Measurements from ENCODE around the gene ABCF2. TPM values are rescaled to one million over a fixed set of nuclear protein-coding genes. Genes with fewer than 3 reads are reported as not detected.

ABCF2 gene
- total and polyA plus RNA-seq, 10 of the 15 experiments (the other 5 are each of a cell fraction or from before 2014, with no cell fraction given), result 29.3 to 76.3 (median 57.1) TPM

DNA sequence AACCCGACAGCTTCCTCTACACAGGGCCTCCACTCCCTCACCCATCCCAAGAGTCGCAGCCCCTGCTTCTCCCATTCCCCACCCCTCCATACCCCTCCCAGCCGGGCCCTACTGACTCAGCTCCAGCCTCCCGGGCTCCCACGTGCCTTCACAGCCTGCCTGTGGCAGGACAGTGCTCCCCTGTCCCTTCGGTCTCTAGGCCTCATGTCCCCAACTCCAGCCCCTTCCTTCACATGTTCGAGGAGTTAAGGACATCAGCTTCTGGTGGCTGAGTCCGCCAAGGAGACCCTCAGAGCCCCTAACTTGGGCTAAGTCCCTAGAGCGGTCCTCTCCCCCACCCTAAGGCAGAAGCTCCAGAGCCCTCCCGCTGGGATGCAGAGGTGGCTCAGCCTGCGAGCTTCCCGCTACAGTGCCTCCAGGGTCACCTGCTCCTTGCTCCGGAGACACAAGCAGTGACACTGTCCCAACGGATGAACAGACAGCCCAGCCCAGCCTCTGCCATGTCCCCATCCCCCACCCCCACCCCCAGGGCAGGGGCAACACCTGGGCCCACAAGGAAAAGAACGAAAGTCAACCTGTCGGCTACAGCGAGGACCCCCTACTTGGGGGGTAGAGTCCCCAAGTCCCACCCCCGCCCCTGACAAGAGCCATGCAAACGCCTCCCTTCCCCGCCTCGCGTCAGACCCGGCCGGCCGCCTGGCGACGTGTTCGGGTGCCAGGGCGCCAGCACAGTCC is 20.8 kb upstream of the ABCF2 start:
- Histone ChIP-seq H3K9me3 (replicated peaks; ENCODE audit: control insufficient read depth, insufficient read depth, low read length) (no peaks in the 10 kb centered on the region), H3K4me1 (ENCODE audit: control insufficient read depth, insufficient read depth, low read length) (peaks cover 16% of the 10 kb centered on the region)
- POLR2A ChIA-PET, result no interaction called here

More for the DNA sequence above, 20.8 kb upstream of the ABCF2 start:
- Histone ChIP-seq H2AFZ (ENCODE audit: control insufficient read depth, low read depth, low read length) (no peak overlapping the region), H3K27ac (ENCODE audit: control insufficient read depth, insufficient read depth) (no peak overlapping the region), H3K36me3 (ENCODE audit: control insufficient read depth in 2 of 2, insufficient read depth in 2 of 2, low read length in 1 of 2) (no peaks in the 10 kb centered on the region), H3K9ac (ENCODE audit: control insufficient read depth, insufficient read depth, low read length) (no peak overlapping the region), H4K20me1 (ENCODE audit: control insufficient read depth, insufficient read depth) (no peaks in the 10 kb centered on the region), H3K79me2 (ENCODE audit: control insufficient read depth, insufficient read depth, low read length) (no peaks in the 10 kb centered on the region), H3K27me3 (replicated peaks in 1 of 2; ENCODE audit: control insufficient read depth in 2 of 2, insufficient read depth in 2 of 2, low read length in 1 of 2) (peaks cover 22 to 35% of the 10 kb centered on the region in 2 experiments), H3K4me3 (no peak overlapping the region), H3K4me2 (ENCODE audit: control insufficient read depth, insufficient read depth) (no peak overlapping the region; the same call in 1 of the 2 replicates)
- TF ChIP-seq NR2C1 (IDR thresholded peaks at IDR 0.05) (no peak), CBX5 (IDR thresholded peaks at IDR 0.05; ENCODE audit: low read depth) (no peak), NR2F1 (conservative IDR thresholded peaks at IDR 0.05) (no peak), ATF7 (IDR thresholded peaks at IDR 0.05; ENCODE audit: low read depth) (no peak), RBBP5 (conservative IDR thresholded peaks at IDR 0.05) (no peak), FOXK2 (IDR thresholded peaks at IDR 0.05) (no peak), KLF5 (IDR thresholded peaks at IDR 0.05; ENCODE audit: partially characterized antibody) (no peak), RB1 (IDR thresholded peaks at IDR 0.05; ENCODE audit: borderline replicate concordance) (no peak), CHD1 (IDR thresholded peaks at IDR 0.05; ENCODE audit: low read depth, low read length) (no peak), MEF2B (IDR thresholded peaks at IDR 0.05; ENCODE audit: partially characterized antibody, poor library complexity, severe bottlenecking) (no peak)
- TF ChIP-seq, protein P1, sequence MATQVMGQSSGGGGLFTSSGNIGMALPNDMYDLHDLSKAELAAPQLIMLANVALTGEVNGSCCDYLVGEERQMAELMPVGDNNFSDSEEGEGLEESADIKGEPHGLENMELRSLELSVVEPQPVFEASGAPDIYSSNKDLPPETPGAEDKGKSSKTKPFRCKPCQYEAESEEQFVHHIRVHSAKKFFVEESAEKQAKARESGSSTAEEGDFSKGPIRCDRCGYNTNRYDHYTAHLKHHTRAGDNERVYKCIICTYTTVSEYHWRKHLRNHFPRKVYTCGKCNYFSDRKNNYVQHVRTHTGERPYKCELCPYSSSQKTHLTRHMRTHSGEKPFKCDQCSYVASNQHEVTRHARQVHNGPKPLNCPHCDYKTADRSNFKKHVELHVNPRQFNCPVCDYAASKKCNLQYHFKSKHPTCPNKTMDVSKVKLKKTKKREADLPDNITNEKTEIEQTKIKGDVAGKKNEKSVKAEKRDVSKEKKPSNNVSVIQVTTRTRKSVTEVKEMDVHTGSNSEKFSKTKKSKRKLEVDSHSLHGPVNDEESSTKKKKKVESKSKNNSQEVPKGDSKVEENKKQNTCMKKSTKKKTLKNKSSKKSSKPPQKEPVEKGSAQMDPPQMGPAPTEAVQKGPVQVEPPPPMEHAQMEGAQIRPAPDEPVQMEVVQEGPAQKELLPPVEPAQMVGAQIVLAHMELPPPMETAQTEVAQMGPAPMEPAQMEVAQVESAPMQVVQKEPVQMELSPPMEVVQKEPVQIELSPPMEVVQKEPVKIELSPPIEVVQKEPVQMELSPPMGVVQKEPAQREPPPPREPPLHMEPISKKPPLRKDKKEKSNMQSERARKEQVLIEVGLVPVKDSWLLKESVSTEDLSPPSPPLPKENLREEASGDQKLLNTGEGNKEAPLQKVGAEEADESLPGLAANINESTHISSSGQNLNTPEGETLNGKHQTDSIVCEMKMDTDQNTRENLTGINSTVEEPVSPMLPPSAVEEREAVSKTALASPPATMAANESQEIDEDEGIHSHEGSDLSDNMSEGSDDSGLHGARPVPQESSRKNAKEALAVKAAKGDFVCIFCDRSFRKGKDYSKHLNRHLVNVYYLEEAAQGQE (IDR thresholded peaks at IDR 0.05; ENCODE audit: low read depth, low read length), result no peak
- ChIA-PET CTCF (interaction anchor here (0.7 to 5.3 kb wide), 3 partner anchors 51 to 204 kb away, joined by 3 to 41 read pairs (median 5); no protein-coding TSS in a partner anchor), SMC1A (ENCODE audit: uncharacterized antibody, unreplicated experiment) (no interaction called here), RAD21 (ENCODE audit: unreplicated experiment) (no interaction called here)
- WGBS (ENCODE audit: insufficient coverage, insufficient replicate concordance, low lambda C conversion rate, missing lambda C conversion rate), result 9% methylated on average over 26 of the region's 29 CpGs
- BruUV-seq (replicated peaks), result no TSS peak
- FAIRE-seq (no peak), ATAC-seq (no peak), DNase-seq (ENCODE audit: low read depth, low spot score) (no peak)
- in situ Hi-C loops (cut with MboI), result no loop called here
- intact Hi-C loops (cut with micrococcal nuclease; ENCODE audit: unreplicated experiment), result no loop called here
